ENCODE results near the gene SEC14L2.

GRCh38 chr22:30396871-30397655, at the start of gene SEC14L2:
- no peak for TF ChIP-seq CTCF (IDR thresholded peaks at IDR 0.05)
- peak; percentile 24 to 54 for TF ChIP-seq POLR2A (IDR thresholded peaks at IDR 0.05)
